Mesothelial cell of epicardium (in vitro differentiated cells): Measurements from ENCODE around the gene SLC10A3. TPM values are rescaled to one million over a fixed set of nuclear protein-coding genes. Genes with fewer than 3 reads are reported as not detected.

ENCODE experiments used
- DNase-seq, 2 experiments: peaks; one replicate each; pipeline ENCODE4 v3.0.0; 2021; ENCODE audit warnings: low spot score in 2 of 2; ENCODE audit not compliant: unreplicated experiment in 2 of 2
- H3K27ac Mint-ChIP-seq: 2 replicates; pipeline ENCODE4 v1.8.0; 2021; ENCODE audit warnings: mixed read lengths
- H3K27me3 Mint-ChIP-seq: 2 replicates; pipeline ENCODE4 v1.8.0; 2021; ENCODE audit warnings: low read depth, mixed read lengths
- H3K36me3 Mint-ChIP-seq: 2 replicates; pipeline ENCODE4 v1.8.0; 2021; ENCODE audit warnings: mixed read lengths
- H3K4me1 Mint-ChIP-seq: 2 replicates; pipeline ENCODE4 v1.8.0; 2021; ENCODE audit warnings: mixed read lengths
- H3K4me3 Mint-ChIP-seq: 2 replicates; pipeline ENCODE4 v1.8.0; 2021; ENCODE audit warnings: mild to moderate bottlenecking, moderate library complexity, mixed read lengths
- H3K9me3 Mint-ChIP-seq: 2 replicates; pipeline ENCODE4 v1.8.0; 2021; ENCODE audit warnings: mixed read lengths
- CTCF ChIP-seq: fragments of 200-600 bp; sonication (generic); IDR thresholded peaks from one replicate; pipeline ENCODE4 v1.5.0; 2021; ENCODE audit warnings: antibody characterized with exemption; ENCODE audit not compliant: unreplicated experiment
- total RNA-seq: library from RNA; stranded (reverse); gene quantifications from 3 replicates; pipeline ENCODE4 v1.2.1, GENCODE V29; 2021

The SLC10A3 gene
- total RNA-seq, 1 donor from 2014 or later, result 30.2 TPM

- no peak for TF ChIP-seq CTCF
These were observed 2.7 kb downstream of the SLC10A3 start for GRCh38 chrX:154487518-154488290.

GRCh38 chrX:154486396-154487207 is 3.8 kb downstream of the SLC10A3 start, which contains the start of gene UBL4A:
UBL4A (minus strand) TSS chrX:154486615; CDS start chrX:154486584, 31 bp downstream.
- Mint-ChIP-seq H3K27me3 (no peaks in the 10 kb centered on the region), H3K4me3 (peak within 1 kb of the TSS; percentile 64), H3K9me3 (peaks cover 4% of the 10 kb centered on the region), H3K36me3 (peaks cover 6% of the 10 kb centered on the region), H3K4me1 (peaks cover 12% of the 10 kb centered on the region), H3K27ac (peak within 1 kb of the TSS; percentile 94)
- peak; percentile 74 to 80 for DNase-seq
- no peak for TF ChIP-seq CTCF

More at GRCh38 chrX:154487518-154488290, 2.7 kb downstream of the SLC10A3 start:
- H3K4me1 Mint-ChIP-seq, result peaks cover 12% of the 10 kb centered on the region
- no peak for DNase-seq
- peaks cover 4% of the 10 kb centered on the region for H3K9me3 Mint-ChIP-seq
- peak overlapping the region; percentile 64 for H3K4me3 Mint-ChIP-seq
- H3K27ac Mint-ChIP-seq, result peak overlapping the region; percentile 94
- peaks cover 6% of the 10 kb centered on the region for H3K36me3 Mint-ChIP-seq
- no peaks in the 10 kb centered on the region for H3K27me3 Mint-ChIP-seq

- DNase-seq, result peak in 1 of 2 experiments; percentile 46
- Mint-ChIP-seq H3K4me1 (peaks cover 12% of the 10 kb centered on the region), H3K9me3 (peaks cover 4% of the 10 kb centered on the region), H3K27me3 (no peaks in the 10 kb centered on the region), H3K36me3 (peaks cover 6% of the 10 kb centered on the region), H3K27ac (no peak overlapping the region), H3K4me3 (peak overlapping the region; percentile 41)
- TF ChIP-seq CTCF, result no peak
These were observed 4.4 kb downstream of the SLC10A3 start for GRCh38 chrX:154486052-154486395.

- H3K36me3 Mint-ChIP-seq, result peaks cover 6% of the 10 kb centered on the region
- no peaks in the 10 kb centered on the region for H3K27me3 Mint-ChIP-seq
- H3K27ac Mint-ChIP-seq, result no peak overlapping the region
- peak overlapping the region; percentile 57 for H3K4me3 Mint-ChIP-seq
- DNase-seq, result no peak
- no peak for TF ChIP-seq CTCF
- peaks cover 12% of the 10 kb centered on the region for H3K4me1 Mint-ChIP-seq
- H3K9me3 Mint-ChIP-seq, result peaks cover 4% of the 10 kb centered on the region
These were observed 5.0 kb downstream of the SLC10A3 start for GRCh38 chrX:154485150-154486051.
